ENCODE measurements around the gene DNAH9. TPM values are rescaled to one million over a fixed set of nuclear protein-coding genes. Genes with fewer than 3 reads are reported as not detected.

Gene DNAH9
- total and polyA plus RNA-seq, 12 donors, result 0.06 to 0.10 TPM; not detected in 10

DNA sequence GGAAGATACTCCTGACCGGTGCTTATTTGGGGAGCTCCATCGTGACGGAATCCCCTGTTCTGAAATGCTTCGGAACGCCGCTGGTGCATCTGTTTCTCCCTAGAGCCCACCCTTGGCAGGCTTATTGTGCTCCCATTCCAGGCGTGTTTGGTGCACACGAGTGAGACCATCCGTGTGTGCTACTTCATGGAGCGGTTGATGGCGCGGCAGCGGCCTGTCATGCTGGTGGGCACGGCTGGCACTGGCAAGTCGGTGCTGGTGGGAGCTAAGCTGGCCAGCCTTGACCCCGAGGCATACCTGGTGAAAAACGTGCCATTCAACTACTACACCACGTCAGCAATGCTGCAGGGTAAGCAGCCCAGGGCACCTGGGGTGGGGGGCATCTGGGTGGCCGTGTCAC is 170.7 kb downstream of the DNAH9 start:
- intact Hi-C loops (cut with DNase I), result loop anchor here in 2 of 10 donors (5.0 to 10.0 kb wide), 2 partner anchors 156 to 158 kb away; no protein-coding TSS in a partner anchor
- no peak overlapping the region for H3K27ac ChIP-seq
- TF ChIP-seq, protein P1, sequence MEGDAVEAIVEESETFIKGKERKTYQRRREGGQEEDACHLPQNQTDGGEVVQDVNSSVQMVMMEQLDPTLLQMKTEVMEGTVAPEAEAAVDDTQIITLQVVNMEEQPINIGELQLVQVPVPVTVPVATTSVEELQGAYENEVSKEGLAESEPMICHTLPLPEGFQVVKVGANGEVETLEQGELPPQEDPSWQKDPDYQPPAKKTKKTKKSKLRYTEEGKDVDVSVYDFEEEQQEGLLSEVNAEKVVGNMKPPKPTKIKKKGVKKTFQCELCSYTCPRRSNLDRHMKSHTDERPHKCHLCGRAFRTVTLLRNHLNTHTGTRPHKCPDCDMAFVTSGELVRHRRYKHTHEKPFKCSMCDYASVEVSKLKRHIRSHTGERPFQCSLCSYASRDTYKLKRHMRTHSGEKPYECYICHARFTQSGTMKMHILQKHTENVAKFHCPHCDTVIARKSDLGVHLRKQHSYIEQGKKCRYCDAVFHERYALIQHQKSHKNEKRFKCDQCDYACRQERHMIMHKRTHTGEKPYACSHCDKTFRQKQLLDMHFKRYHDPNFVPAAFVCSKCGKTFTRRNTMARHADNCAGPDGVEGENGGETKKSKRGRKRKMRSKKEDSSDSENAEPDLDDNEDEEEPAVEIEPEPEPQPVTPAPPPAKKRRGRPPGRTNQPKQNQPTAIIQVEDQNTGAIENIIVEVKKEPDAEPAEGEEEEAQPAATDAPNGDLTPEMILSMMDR (IDR thresholded peaks at IDR 0.05), result no peak
- DNase-seq (no peak), ATAC-seq (no peak)
- H3K36me3 ChIP-seq, result no peaks in the 10 kb centered on the region
- H3K4me1 ChIP-seq, result peaks cover 0 to 31% (median 4%) of the 10 kb centered on the region in 9 donors
- H3K27me3 ChIP-seq, result peaks cover 0 to 11% (median 0%) of the 10 kb centered on the region in 7 donors
- no peaks in the 10 kb centered on the region for H3K9me3 ChIP-seq
- 88 to 94% methylated on average over 19 of the region's 19 CpGs for WGBS, 2 donors
- no peak overlapping the region for H3K4me3 ChIP-seq

DNA sequence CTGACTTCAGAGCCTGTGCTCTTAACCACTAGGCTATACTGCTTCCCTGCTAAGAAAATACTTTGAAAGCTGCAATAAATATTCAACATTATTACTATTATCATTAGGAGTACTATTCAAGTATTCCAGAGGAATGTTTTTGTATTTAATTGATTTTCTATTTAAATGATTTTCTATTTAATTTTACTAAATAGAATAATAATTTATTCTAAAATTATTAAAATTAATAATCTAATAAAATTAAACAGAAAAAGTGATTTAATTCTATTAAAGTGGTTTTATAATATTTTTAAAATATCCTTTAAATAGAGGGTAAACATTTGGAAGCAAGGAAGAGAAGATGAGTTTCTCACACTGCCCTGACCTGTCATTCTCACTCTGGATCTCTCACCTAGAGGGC is 173.8 kb downstream of the DNAH9 start:
- intact Hi-C loops (cut with DNase I), result no loop called here
- peaks cover 0 to 13% (median 0%) of the 10 kb centered on the region in 9 donors for H3K4me1 ChIP-seq
- H3K9me3 ChIP-seq, result no peaks in the 10 kb centered on the region
- H3K27ac ChIP-seq, result no peak overlapping the region
- TF ChIP-seq, protein P1 (IDR thresholded peaks at IDR 0.05), result no peak
- H3K4me3 ChIP-seq, result no peak overlapping the region
- no peaks in the 10 kb centered on the region for H3K36me3 ChIP-seq
- H3K27me3 ChIP-seq, result no peaks in the 10 kb centered on the region
- DNase-seq, result no peak
- ATAC-seq, result no peak

DNA sequence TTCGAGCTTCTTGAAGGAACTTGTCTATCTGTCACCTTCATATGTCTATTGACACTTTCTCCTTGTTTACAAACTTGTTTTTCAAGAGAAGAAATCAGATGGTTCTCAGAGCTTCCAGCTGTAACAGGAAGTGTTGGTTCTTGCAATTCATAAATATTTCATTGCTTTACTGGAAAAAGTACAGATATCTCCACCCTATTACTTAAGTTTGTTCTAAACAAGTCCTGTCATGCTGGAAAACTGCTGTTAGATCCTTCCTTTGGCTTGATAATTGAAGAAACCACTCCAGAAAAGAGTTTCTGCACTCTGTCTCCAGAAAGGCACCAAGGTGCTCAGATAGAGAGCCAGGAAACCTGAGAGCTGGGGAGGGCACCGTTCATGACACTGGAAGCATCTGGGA is 181.6 kb downstream of the DNAH9 start:
- H3K4me3 ChIP-seq, result no peak overlapping the region
- H3K4me1 ChIP-seq, result peaks cover 0 to 8% (median 0%) of the 10 kb centered on the region in 9 donors
- no peaks in the 10 kb centered on the region for H3K27me3 ChIP-seq
- peaks cover 0 to 3% (median 0%) of the 10 kb centered on the region in 11 donors for H3K9me3 ChIP-seq
- no peaks in the 10 kb centered on the region for H3K36me3 ChIP-seq
- TF ChIP-seq, protein P1 (IDR thresholded peaks at IDR 0.05), result no peak
- no peak overlapping the region for H3K27ac ChIP-seq
- ATAC-seq (no peak), DNase-seq (no peak)
- intact Hi-C loops (cut with DNase I), result no loop called here
- 65 to 78% methylated on average over 2 of the region's 2 CpGs for WGBS, 2 donors

DNA sequence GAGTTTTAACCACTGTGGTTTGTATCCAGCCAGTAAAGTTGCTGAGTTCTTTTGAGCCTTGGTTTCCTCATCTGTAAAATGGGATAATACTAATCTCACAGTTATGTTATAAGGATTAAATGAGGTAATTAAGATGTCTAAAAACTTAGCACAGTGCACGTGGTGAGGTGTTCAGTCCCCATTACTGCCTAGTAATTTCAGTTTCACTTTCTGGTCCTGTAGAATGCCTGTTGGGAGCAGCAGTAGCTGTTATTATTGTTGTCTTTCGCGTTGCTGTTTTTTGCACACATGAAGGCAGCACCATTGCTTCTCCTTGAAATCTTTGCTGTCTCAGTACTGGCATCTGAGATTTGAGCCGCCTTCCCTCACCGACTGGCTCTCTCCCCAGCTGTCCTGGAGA is 182.4 kb downstream of the DNAH9 start:
- Histone ChIP-seq H3K9me3 (peaks cover 0 to 3% (median 0%) of the 10 kb centered on the region in 11 donors), H3K36me3 (no peaks in the 10 kb centered on the region), H3K4me1 (peaks cover 0 to 8% (median 0%) of the 10 kb centered on the region in 9 donors), H3K4me3 (no peak overlapping the region), H3K27ac (no peak overlapping the region), H3K27me3 (no peaks in the 10 kb centered on the region)
- DNase-seq, result no peak
- TF ChIP-seq, protein P1 (IDR thresholded peaks at IDR 0.05), result no peak
- ATAC-seq, result no peak
- 81 to 91% methylated on average over 5 of the region's 5 CpGs for WGBS, 2 donors
- intact Hi-C loops (cut with DNase I), result no loop called here
